DND-41 (cell line): ENCODE measurements around the gene AP1M2.

Experiments used
- CTCF ChIP-seq: IDR thresholded peaks from 2 replicates; pipeline ENCODE4 v1.5.1; 2012; ENCODE audit warnings: borderline replicate concordance, low read length, moderate library complexity, mild to moderate bottlenecking; ENCODE audit not compliant: poor library complexity, severe bottlenecking; ENCODE audit errors: extremely low read depth
- EZH2 ChIP-seq: IDR thresholded peaks from 3 replicates; pipeline ENCODE4 v1.6.1; 2012; ENCODE audit warnings: borderline replicate concordance, low read depth, mild to moderate bottlenecking, moderate library complexity, low read length, inconsistent platforms; ENCODE audit not compliant: severe bottlenecking

DNA sequence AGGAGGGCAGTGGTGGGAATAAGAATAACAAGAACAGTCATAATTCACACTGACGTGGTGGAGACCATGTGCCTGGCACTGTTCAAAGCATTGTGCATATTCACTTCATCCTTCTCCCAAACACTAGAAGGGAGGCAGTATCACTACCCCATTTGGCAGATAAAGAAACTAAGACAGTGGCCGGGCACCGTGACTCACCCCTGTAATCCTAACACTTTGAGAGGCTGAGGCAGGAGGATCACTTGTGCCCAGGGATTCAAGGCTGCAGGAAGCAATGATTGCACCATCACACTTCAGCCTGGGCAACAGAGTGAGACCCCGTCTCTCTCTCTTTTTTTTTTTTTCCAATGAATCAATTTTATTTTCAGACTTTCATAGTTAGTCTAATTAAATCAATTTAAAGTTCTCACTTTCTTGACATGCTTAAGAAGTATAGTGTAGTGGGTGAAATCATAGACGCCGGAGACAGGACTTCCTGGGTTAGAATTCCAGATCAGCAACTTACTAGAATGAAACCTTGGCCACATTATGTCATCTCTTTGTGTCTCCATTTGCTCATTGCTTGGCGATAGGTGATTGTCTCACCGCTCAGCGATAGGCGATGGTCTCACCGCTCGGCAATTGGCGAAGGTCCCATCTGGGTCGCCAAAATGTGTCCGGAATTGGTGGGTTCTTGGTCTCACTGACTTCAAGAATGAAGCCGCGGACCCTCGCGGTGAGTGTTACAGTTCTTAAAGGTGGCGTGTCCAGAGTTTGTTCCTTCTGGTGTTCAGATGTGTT lies 48.7 kb downstream of the AP1M2 start:
- no peak for TF ChIP-seq CTCF
- TF ChIP-seq EZH2: no peak
